GM13976 (cell line): ENCODE measurements around the gene C10orf62.
"Not testable (repeated sequence)": the region's sequence is repeated elsewhere in the genome, so short reads cannot be mapped to it uniquely, and the experiment has no call there.

ENCODE experiments used
- DNase-seq: peaks from one replicate; pipeline ENCODE4 v3.0.0; 2012; ENCODE audit warnings: low spot score
- CTCF ChIP-seq: IDR thresholded peaks from 2 replicates; pipeline ENCODE4 v1.5.1; 2012; ENCODE audit warnings: borderline replicate concordance, mild to moderate bottlenecking; ENCODE audit not compliant: insufficient read depth; ENCODE audit errors: extremely low read depth, missing control alignments, control extremely low read depth
- in situ Hi-C: fragments of 300-500 bp; cut with MboI; formaldehyde crosslinking; loops from one replicate; pipeline ENCODE4 v1.12.0; 2022; ENCODE audit warnings: low sequenced_read_pairs, mixed read lengths, inconsistent platforms; ENCODE audit not compliant: unreplicated experiment

The C10orf62 gene

GRCh38 chr10:97629289-97629688 lies 39.8 kb downstream of the C10orf62 start:
- DNase-seq = no peak

GRCh38 chr10:97631098-97631497 lies 41.6 kb downstream of the C10orf62 start:
- DNase-seq = no peak
- in situ Hi-C loops = no loop called here
- no peak for TF ChIP-seq CTCF

More at GRCh38 chr10:97629289-97629688, 39.8 kb downstream of the C10orf62 start:
- in situ Hi-C loops = no loop called here
- no peak for TF ChIP-seq CTCF

- in situ Hi-C loops = no loop called here
- DNase-seq = peak; percentile 92
- TF ChIP-seq CTCF = no peak
Measured at GRCh38 chr10:97632949-97633884, 43.7 kb downstream of the C10orf62 start, which contains the start of gene MORN4. TSS of gene MORN4 (minus strand) at chr10:97633500. CDS start at chr10:97619653, 13,847 bp downstream.

GRCh38 chr10:97633921-97634320 lies 44.4 kb downstream of the C10orf62 start:
- no peak for DNase-seq

GRCh38 chr10:97635577-97635976 lies 46.1 kb downstream of the C10orf62 start:
- in situ Hi-C loops = no loop called here
- no peak for TF ChIP-seq CTCF

More at GRCh38 chr10:97633921-97634320, 44.4 kb downstream of the C10orf62 start:
- in situ Hi-C loops = no loop called here
- TF ChIP-seq CTCF = no peak

GRCh38 chr10:97639090-97639489 lies 49.6 kb downstream of the C10orf62 start:
- in situ Hi-C loops, DNase-seq: not testable (repeated sequence)

More at GRCh38 chr10:97635577-97635976, 46.1 kb downstream of the C10orf62 start:
- no peak for DNase-seq

- DNase-seq = peak; percentile 98
- in situ Hi-C loops = no loop called here
- no peak for TF ChIP-seq CTCF
Measured at GRCh38 chr10:97640174-97640867, 50.8 kb downstream of the C10orf62 start, which contains the start of gene PI4K2A. TSS of gene PI4K2A (plus strand) at chr10:97640671. CDS start at chr10:97640743, 72 bp downstream.
